ENCODE results near the gene RNU1-2. TPM values are rescaled to one million over a fixed set of nuclear protein-coding genes. Genes with fewer than 3 reads are reported as not detected.

RNU1-2 gene
- total RNA-seq, 1 donor, result under 0.01 TPM

Other genes starting within 250 kb of the RNU1-2 start
- gene RNU1-3, start 229.0 kb upstream of the RNU1-2 start, total RNA-seq, result under 0.01 TPM
- gene RNU1-4, start 155.5 kb upstream of the RNU1-2 start, total RNA-seq, result under 0.01 TPM
- gene CROCC, start 26.0 kb downstream of the RNU1-2 start, total RNA-seq, result 27.8 TPM
- gene MFAP2, start 84.6 kb downstream of the RNU1-2 start, total RNA-seq, result not detected
- gene ATP13A2, start 115.9 kb downstream of the RNU1-2 start, total RNA-seq, result 15.1 TPM
- 100 TPM for gene SDHB, start 158.1 kb downstream of the RNU1-2 start, total RNA-seq
- 9.1 TPM for gene PADI2, start 223.5 kb downstream of the RNU1-2 start, total RNA-seq

Data from mononuclear cell (primary cell).